SK-N-SH treated with all-trans-retinoic acid at 6 μM for 48 hours (cell line): ENCODE results near the gene ALOX15.

Experiments
- PPARA ChIP-seq: fragments of 250-450 bp; sonication (Bioruptor Pico); IDR thresholded peaks from 2 replicates; pipeline ENCODE4 v1.5.0; 2020; ENCODE audit warnings: mild to moderate bottlenecking, borderline replicate concordance
- ZNF565 ChIP-seq: fragments of 450-650 bp; formaldehyde crosslinking; conservative IDR thresholded peaks from 2 replicates; pipeline ENCODE4 v1.5.0; 2020; ENCODE audit warnings: low read depth, mild to moderate bottlenecking, moderate library complexity

- TF ChIP-seq PPARA (no peak), ZNF565 (CRISPR knock-in tag) (no peak)
Measured at GRCh38 chr17:4672055-4672630, 30.7 kb upstream of the ALOX15 start.
